WTC11 (cell line): ENCODE results near the gene F2. TPM values are rescaled to one million over a fixed set of nuclear protein-coding genes. Genes with fewer than 3 reads are reported as not detected.

Source experiments
- ATAC-seq: fragments of 200-7000 bp; cut with Tn5 transposase; 2 replicates; pipeline ENCODE4 v1.10.0; 2021; ENCODE audit warnings: mild to moderate bottlenecking, moderate library complexity
- CTCF ChIA-PET: fragments of 300-600 bp; sonication (Branson Sonifier 250); formaldehyde crosslinking; loops from one replicate; lab custom pipeline; 2021; ENCODE audit warnings: antibody characterized with exemption; lab: Charles Lee
- POLR2A ChIA-PET: fragments of 350-600 bp; sonication (Branson Sonifier 250); formaldehyde crosslinking; loops from one replicate; lab custom pipeline; 2021; ENCODE audit warnings: antibody characterized with exemption; lab: Charles Lee
- DNase-seq: peaks from one replicate; pipeline ENCODE4 v3.0.0; 2021; ENCODE audit warnings: low spot score
- H3K27ac Mint-ChIP-seq: 2 replicates; pipeline ENCODE4 v1.8.0; 2021; ENCODE audit warnings: mixed read lengths
- H3K27me3 Mint-ChIP-seq: 2 replicates; pipeline ENCODE4 v1.8.0; 2021; ENCODE audit warnings: low read depth, mild to moderate bottlenecking, moderate library complexity, mixed read lengths
- H3K36me3 Mint-ChIP-seq: 2 replicates; pipeline ENCODE4 v1.8.0; 2021; ENCODE audit warnings: mixed read lengths
- H3K4me1 Mint-ChIP-seq: 2 replicates; pipeline ENCODE4 v1.8.0; 2022; ENCODE audit warnings: mixed read lengths
- H3K4me3 Mint-ChIP-seq: 2 replicates; pipeline ENCODE4 v1.8.0; 2021; ENCODE audit warnings: mild to moderate bottlenecking, moderate library complexity, mixed read lengths
- H3K9me3 Mint-ChIP-seq: 2 replicates; pipeline ENCODE4 v1.8.0; 2021; ENCODE audit warnings: mixed read lengths
- ELF4 ChIP-seq: sonication (generic); formaldehyde crosslinking; IDR thresholded peaks from 2 replicates; pipeline ENCODE4 v1.8.1; 2022; ENCODE audit warnings: low read depth, mild to moderate bottlenecking, moderate library complexity, missing genetic modification reagents
- EMX1 ChIP-seq: fragments of 250-450 bp; sonication (Bioruptor Pico); IDR thresholded peaks from 2 replicates; pipeline ENCODE4 v1.8.0; 2021; ENCODE audit warnings: mild to moderate bottlenecking
- FOXK1 ChIP-seq: sonication (generic); formaldehyde crosslinking; IDR thresholded peaks from 2 replicates; pipeline ENCODE4 v1.8.0; 2022; ENCODE audit warnings: mild to moderate bottlenecking, moderate library complexity, missing genetic modification reagents
- GRHL2 ChIP-seq: fragments of 250-450 bp; sonication (Bioruptor Pico); IDR thresholded peaks from 2 replicates; pipeline ENCODE4 v1.8.0; 2022; ENCODE audit warnings: mild to moderate bottlenecking, moderate library complexity; ENCODE audit not compliant: insufficient replicate concordance, severe bottlenecking
- GTF2I ChIP-seq: fragments of 250-450 bp; sonication (Bioruptor Pico); conservative IDR thresholded peaks from 2 replicates; pipeline ENCODE4 v1.4.0; 2021; ENCODE audit warnings: mild to moderate bottlenecking
- KAT7 ChIP-seq: sonication (generic); formaldehyde crosslinking; IDR thresholded peaks from 2 replicates; pipeline ENCODE4 v1.8.1; 2023; ENCODE audit warnings: missing genetic modification reagents, mild to moderate bottlenecking, borderline replicate concordance
- NFYB ChIP-seq: sonication (generic); formaldehyde crosslinking; conservative IDR thresholded peaks from 2 replicates; pipeline ENCODE4 v1.8.0; 2022; ENCODE audit warnings: low read depth, missing genetic modification reagents
- NR2C2 ChIP-seq: sonication (generic); formaldehyde crosslinking; IDR thresholded peaks from 2 replicates; pipeline ENCODE4 v1.8.0; 2022; ENCODE audit warnings: mild to moderate bottlenecking, missing genetic modification reagents
- RELA ChIP-seq: sonication (generic); formaldehyde crosslinking; IDR thresholded peaks from 2 replicates; pipeline ENCODE4 v1.8.1; 2022; ENCODE audit warnings: missing genetic modification reagents, mild to moderate bottlenecking, borderline replicate concordance
- RORB ChIP-seq: fragments of 250-450 bp; sonication (Bioruptor Pico); IDR thresholded peaks from 2 replicates; pipeline ENCODE4 v1.9.0; 2021; ENCODE audit warnings: mild to moderate bottlenecking
- SMAD3 ChIP-seq: sonication (generic); formaldehyde crosslinking; IDR thresholded peaks from 2 replicates; pipeline ENCODE4 v1.8.0; 2022; ENCODE audit warnings: missing genetic modification reagents, mild to moderate bottlenecking, borderline replicate concordance
- SOX15 ChIP-seq: fragments of 250-450 bp; sonication (Bioruptor Pico); IDR thresholded peaks from 2 replicates; pipeline ENCODE4 v1.9.0; 2021; ENCODE audit warnings: mild to moderate bottlenecking
- TEAD1 ChIP-seq: sonication (generic); formaldehyde crosslinking; IDR thresholded peaks from 2 replicates; pipeline ENCODE4 v1.8.0; 2022; ENCODE audit warnings: mild to moderate bottlenecking, missing genetic modification reagents
- ZNF138 ChIP-seq: sonication (generic); formaldehyde crosslinking; conservative IDR thresholded peaks from 2 replicates; pipeline ENCODE4 v1.8.1; 2022; ENCODE audit warnings: mild to moderate bottlenecking, moderate library complexity, missing genetic modification reagents
- ZNF317 ChIP-seq: sonication (generic); formaldehyde crosslinking; IDR thresholded peaks from 2 replicates; pipeline ENCODE4 v1.8.1; 2023; ENCODE audit warnings: low read depth, mild to moderate bottlenecking, moderate library complexity, missing genetic modification reagents, borderline replicate concordance
- ZNF423 ChIP-seq: fragments of 250-450 bp; sonication (Bioruptor Pico); IDR thresholded peaks from 2 replicates; pipeline ENCODE4 v2.1.2; 2022; ENCODE audit warnings: mild to moderate bottlenecking, moderate library complexity
- microRNA-seq: library from miRNA; unstranded; fragments of <30 nt; microRNA quantifications from one replicate; pipeline ENCODE4 v1.2.0, GENCODE V29; 2022; ENCODE audit warnings: borderline number of aligned reads
- total RNA-seq: library from RNA; stranded (reverse); gene quantifications from 3 replicates; pipeline ENCODE4 v1.2.3, GENCODE V29; 2021
- TF ChIP-seq, protein P1 (sequence below): sonication (generic); formaldehyde crosslinking; IDR thresholded peaks from 2 replicates; pipeline ENCODE4 v1.8.0; 2022; ENCODE audit warnings: mild to moderate bottlenecking, missing genetic modification reagents
- TF ChIP-seq, protein P2 (sequence below): sonication (generic); formaldehyde crosslinking; IDR thresholded peaks from 2 replicates; pipeline ENCODE4 v1.8.0; 2023; ENCODE audit warnings: missing genetic modification reagents, mild to moderate bottlenecking, borderline replicate concordance
- TF ChIP-seq, protein P3 (sequence below): sonication (generic); formaldehyde crosslinking; IDR thresholded peaks from 2 replicates; pipeline ENCODE4 v1.8.1; 2023; ENCODE audit warnings: mild to moderate bottlenecking, missing genetic modification reagents, borderline replicate concordance

Gene F2
- total RNA-seq, 1 experiment from 2014 or later: 0.50 TPM

DNA sequence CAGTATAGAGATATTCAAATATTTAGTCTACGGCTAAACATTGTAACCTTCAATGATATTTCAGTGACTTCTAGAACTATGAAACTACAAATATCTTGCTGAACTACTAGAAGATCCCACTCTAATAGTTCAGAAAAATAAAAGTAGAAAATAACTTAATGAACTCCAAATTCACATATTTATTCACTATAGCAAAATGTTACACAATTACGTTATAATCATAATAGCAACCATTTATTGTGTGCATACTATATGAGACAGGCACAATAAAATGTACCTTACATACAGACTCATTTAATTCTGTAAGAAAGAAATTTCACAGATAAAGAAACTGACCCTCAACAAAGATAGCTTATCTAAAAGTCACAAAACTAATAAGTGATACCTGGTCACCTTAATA lies 57.9 kb downstream of the F2 start:
- TF ChIP-seq FOXK1 (CRISPR knock-in tag) (no peak), ZNF138 (CRISPR knock-in tag) (no peak), RORB (CRISPR knock-in tag) (no peak), ZNF317 (CRISPR knock-in tag) (no peak), NFYB (CRISPR knock-in tag) (no peak), SOX15 (no peak), RELA (CRISPR knock-in tag) (no peak), EMX1 (no peak), GTF2I (CRISPR knock-in tag) (no peak), KAT7 (CRISPR knock-in tag) (no peak)
- TF ChIP-seq, protein P1, sequence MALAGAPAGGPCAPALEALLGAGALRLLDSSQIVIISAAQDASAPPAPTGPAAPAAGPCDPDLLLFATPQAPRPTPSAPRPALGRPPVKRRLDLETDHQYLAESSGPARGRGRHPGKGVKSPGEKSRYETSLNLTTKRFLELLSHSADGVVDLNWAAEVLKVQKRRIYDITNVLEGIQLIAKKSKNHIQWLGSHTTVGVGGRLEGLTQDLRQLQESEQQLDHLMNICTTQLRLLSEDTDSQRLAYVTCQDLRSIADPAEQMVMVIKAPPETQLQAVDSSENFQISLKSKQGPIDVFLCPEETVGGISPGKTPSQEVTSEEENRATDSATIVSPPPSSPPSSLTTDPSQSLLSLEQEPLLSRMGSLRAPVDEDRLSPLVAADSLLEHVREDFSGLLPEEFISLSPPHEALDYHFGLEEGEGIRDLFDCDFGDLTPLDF (CRISPR knock-in tag): no peak
- TF ChIP-seq, protein P2, sequence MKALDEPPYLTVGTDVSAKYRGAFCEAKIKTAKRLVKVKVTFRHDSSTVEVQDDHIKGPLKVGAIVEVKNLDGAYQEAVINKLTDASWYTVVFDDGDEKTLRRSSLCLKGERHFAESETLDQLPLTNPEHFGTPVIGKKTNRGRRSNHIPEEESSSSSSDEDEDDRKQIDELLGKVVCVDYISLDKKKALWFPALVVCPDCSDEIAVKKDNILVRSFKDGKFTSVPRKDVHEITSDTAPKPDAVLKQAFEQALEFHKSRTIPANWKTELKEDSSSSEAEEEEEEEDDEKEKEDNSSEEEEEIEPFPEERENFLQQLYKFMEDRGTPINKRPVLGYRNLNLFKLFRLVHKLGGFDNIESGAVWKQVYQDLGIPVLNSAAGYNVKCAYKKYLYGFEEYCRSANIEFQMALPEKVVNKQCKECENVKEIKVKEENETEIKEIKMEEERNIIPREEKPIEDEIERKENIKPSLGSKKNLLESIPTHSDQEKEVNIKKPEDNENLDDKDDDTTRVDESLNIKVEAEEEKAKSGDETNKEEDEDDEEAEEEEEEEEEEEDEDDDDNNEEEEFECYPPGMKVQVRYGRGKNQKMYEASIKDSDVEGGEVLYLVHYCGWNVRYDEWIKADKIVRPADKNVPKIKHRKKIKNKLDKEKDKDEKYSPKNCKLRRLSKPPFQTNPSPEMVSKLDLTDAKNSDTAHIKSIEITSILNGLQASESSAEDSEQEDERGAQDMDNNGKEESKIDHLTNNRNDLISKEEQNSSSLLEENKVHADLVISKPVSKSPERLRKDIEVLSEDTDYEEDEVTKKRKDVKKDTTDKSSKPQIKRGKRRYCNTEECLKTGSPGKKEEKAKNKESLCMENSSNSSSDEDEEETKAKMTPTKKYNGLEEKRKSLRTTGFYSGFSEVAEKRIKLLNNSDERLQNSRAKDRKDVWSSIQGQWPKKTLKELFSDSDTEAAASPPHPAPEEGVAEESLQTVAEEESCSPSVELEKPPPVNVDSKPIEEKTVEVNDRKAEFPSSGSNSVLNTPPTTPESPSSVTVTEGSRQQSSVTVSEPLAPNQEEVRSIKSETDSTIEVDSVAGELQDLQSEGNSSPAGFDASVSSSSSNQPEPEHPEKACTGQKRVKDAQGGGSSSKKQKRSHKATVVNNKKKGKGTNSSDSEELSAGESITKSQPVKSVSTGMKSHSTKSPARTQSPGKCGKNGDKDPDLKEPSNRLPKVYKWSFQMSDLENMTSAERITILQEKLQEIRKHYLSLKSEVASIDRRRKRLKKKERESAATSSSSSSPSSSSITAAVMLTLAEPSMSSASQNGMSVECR: no peak
- TF ChIP-seq, protein P3, sequence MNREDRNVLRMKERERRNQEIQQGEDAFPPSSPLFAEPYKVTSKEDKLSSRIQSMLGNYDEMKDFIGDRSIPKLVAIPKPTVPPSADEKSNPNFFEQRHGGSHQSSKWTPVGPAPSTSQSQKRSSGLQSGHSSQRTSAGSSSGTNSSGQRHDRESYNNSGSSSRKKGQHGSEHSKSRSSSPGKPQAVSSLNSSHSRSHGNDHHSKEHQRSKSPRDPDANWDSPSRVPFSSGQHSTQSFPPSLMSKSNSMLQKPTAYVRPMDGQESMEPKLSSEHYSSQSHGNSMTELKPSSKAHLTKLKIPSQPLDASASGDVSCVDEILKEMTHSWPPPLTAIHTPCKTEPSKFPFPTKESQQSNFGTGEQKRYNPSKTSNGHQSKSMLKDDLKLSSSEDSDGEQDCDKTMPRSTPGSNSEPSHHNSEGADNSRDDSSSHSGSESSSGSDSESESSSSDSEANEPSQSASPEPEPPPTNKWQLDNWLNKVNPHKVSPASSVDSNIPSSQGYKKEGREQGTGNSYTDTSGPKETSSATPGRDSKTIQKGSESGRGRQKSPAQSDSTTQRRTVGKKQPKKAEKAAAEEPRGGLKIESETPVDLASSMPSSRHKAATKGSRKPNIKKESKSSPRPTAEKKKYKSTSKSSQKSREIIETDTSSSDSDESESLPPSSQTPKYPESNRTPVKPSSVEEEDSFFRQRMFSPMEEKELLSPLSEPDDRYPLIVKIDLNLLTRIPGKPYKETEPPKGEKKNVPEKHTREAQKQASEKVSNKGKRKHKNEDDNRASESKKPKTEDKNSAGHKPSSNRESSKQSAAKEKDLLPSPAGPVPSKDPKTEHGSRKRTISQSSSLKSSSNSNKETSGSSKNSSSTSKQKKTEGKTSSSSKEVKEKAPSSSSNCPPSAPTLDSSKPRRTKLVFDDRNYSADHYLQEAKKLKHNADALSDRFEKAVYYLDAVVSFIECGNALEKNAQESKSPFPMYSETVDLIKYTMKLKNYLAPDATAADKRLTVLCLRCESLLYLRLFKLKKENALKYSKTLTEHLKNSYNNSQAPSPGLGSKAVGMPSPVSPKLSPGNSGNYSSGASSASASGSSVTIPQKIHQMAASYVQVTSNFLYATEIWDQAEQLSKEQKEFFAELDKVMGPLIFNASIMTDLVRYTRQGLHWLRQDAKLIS (CRISPR knock-in tag): no peak
- ChIA-PET CTCF (no interaction called here), POLR2A (no interaction called here)
- no peaks in the 10 kb centered on the region for H3K27me3 Mint-ChIP-seq
- no peaks in the 10 kb centered on the region for H3K9me3 Mint-ChIP-seq
- no peaks in the 10 kb centered on the region for H3K4me1 Mint-ChIP-seq
- no peak for DNase-seq
- peaks cover 83% of the 10 kb centered on the region for H3K36me3 Mint-ChIP-seq
- no peak overlapping the region for H3K27ac Mint-ChIP-seq
- no peak for ATAC-seq
- H3K4me3 Mint-ChIP-seq: no peak overlapping the region

DNA sequence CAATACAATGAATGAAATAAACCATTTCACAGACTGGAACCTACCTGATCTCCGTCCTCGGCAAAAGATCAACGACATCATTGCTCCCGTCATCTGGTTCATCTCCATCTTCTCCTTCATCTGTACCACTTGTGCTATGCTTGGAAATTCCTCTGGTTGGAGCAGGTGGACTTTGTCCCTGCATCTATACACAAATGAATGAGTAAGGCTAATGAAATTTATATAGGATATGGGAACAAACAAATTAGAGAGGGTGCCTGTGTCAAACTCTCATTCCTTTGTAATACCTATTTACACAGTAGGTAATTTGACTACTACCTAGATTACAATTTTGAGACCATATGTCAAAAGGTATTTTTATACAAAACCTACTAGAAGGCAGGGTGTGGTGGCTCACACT lies 59.4 kb downstream of the F2 start:
- POLR2A ChIA-PET: no interaction called here
- no peak for DNase-seq
- CTCF ChIA-PET: no interaction called here
- H3K4me3 Mint-ChIP-seq: no peak overlapping the region
- no peak overlapping the region for H3K27ac Mint-ChIP-seq
- no peak for ATAC-seq
- no peaks in the 10 kb centered on the region for H3K4me1 Mint-ChIP-seq
- H3K9me3 Mint-ChIP-seq: no peaks in the 10 kb centered on the region
- no peaks in the 10 kb centered on the region for H3K27me3 Mint-ChIP-seq
- peaks cover 81% of the 10 kb centered on the region for H3K36me3 Mint-ChIP-seq
- TF ChIP-seq ELF4 (CRISPR knock-in tag) (no peak), SMAD3 (CRISPR knock-in tag) (no peak), TEAD1 (no peak), NR2C2 (no peak), ZNF423 (no peak), GRHL2 (CRISPR knock-in tag) (no peak)

Small RNAs within 50 kb of the gene (microRNA-seq; reads per million reads assigned to microRNA genes)
- gene MIR5582: not detected

Other genes with a start within 250 kb of the F2 start
- gene AMBRA1, start 125.2 kb upstream of the F2 start, total RNA-seq: 29.8 to 35.0 TPM (median 32.2 TPM) in 3 replicates
- 4.4 to 5.6 TPM (median 5.2 TPM) in 3 replicates for gene HARBI1, start 102.0 kb upstream of the F2 start, total RNA-seq
- gene ATG13, start 101.7 kb upstream of the F2 start, total RNA-seq: 73.4 to 85.4 TPM (median 81.7 TPM) in 3 replicates
- 45.1 to 53.0 TPM (median 45.9 TPM) in 3 replicates for gene ARHGAP1, start 18.6 kb upstream of the F2 start, total RNA-seq
- 13.3 to 16.0 TPM (median 15.2 TPM) in 3 replicates for gene ZNF408, start 18.2 kb upstream of the F2 start, total RNA-seq
- gene CKAP5, start 127.1 kb downstream of the F2 start, total RNA-seq: 168 to 174 TPM (median 171 TPM) in 3 replicates
- 27.6 to 39.5 TPM (median 28.0 TPM) in 3 replicates for gene LRP4, start 199.3 kb downstream of the F2 start, total RNA-seq
- 23.6 to 27.6 TPM (median 27.5 TPM) in 3 replicates for gene CSTPP1, start 217.5 kb downstream of the F2 start, total RNA-seq